Naive thymus-derived CD4-positive, alpha-beta T cell (primary cell): ENCODE data around the gene FBXO33. TPM values are rescaled to one million over a fixed set of nuclear protein-coding genes. Genes with fewer than 3 reads are reported as not detected.

Experiments used
- ATAC-seq: fragments of 150-1000 bp; cut with Tn5 transposase; 2 replicates; pipeline ENCODE4 v1.10.0; 2021; ENCODE audit warnings: mild to moderate bottlenecking, moderate library complexity
- CTCF ChIA-PET: fragments of 350-600 bp; sonication (Branson Sonifier 250); formaldehyde crosslinking; loops from one replicate; lab custom pipeline; 2021; ENCODE audit warnings: antibody characterized with exemption; lab: Charles Lee
- POLR2A ChIA-PET: fragments of 350-600 bp; sonication (Branson Sonifier 250); formaldehyde crosslinking; loops from one replicate; lab custom pipeline; 2021; ENCODE audit warnings: antibody characterized with exemption, inconsistent platforms; lab: Charles Lee
- DNase-seq, 9 donors: peaks; one replicate each; pipeline versions ENCODE4 v3.0.0 to v3.0.0-alpha.2; 2020 to 2022; ENCODE audit warnings: mixed read lengths in 1 of 9
- H3K27ac ChIP-seq: one replicate; pipeline ENCODE4 v1.7.0; 2013; ENCODE audit warnings: mild to moderate bottlenecking, low read depth, low read length, moderate library complexity
- H3K27me3 ChIP-seq, 2 donors: one replicate each; pipeline ENCODE4 v1.7.0; 2013; ENCODE audit warnings: low read length in 2 of 2, mild to moderate bottlenecking in 2 of 2, moderate library complexity in 2 of 2; ENCODE audit not compliant: control insufficient read depth in 2 of 2, insufficient read depth in 2 of 2
- H3K36me3 ChIP-seq, 3 experiments: 1 replicate in 2 of 3; 2 replicates in 1 of 3; pipeline ENCODE4 v1.7.0; 2013; ENCODE audit warnings: low read length in 3 of 3, mild to moderate bottlenecking in 3 of 3, moderate library complexity in 1 of 3; ENCODE audit not compliant: insufficient read depth in 3 of 3, control insufficient read depth in 2 of 3
- H3K4me1 ChIP-seq, 2 donors: one replicate each; pipeline ENCODE4 v1.7.0; 2013; ENCODE audit warnings: low read length in 2 of 2, mild to moderate bottlenecking in 2 of 2, moderate library complexity in 1 of 2; ENCODE audit not compliant: control insufficient read depth in 2 of 2, insufficient read depth in 2 of 2
- H3K4me3 ChIP-seq: 2 replicates; pipeline ENCODE4 v1.7.0; 2013; ENCODE audit warnings: mild to moderate bottlenecking, low read length
- H3K9me3 ChIP-seq, 3 experiments: 1 replicate in 2 of 3; 2 replicates in 1 of 3; pipeline ENCODE4 v1.7.0; 2013; ENCODE audit warnings: low read length in 3 of 3; ENCODE audit not compliant: control insufficient read depth in 2 of 3
- H3K27ac Mint-ChIP-seq, 9 donors: one replicate each; pipeline ENCODE4 v1.8.0; 2020 to 2022; ENCODE audit warnings: mixed read lengths in 9 of 9, mild to moderate bottlenecking in 8 of 9, moderate library complexity in 5 of 9, inconsistent platforms in 2 of 9
- H3K27me3 Mint-ChIP-seq, 5 donors: one replicate each; pipeline ENCODE4 v1.8.0; 2021 to 2022; ENCODE audit warnings: mixed read lengths in 5 of 5, mild to moderate bottlenecking in 1 of 5
- H3K36me3 Mint-ChIP-seq, 5 donors: one replicate each; pipeline ENCODE4 v1.8.0; 2020 to 2022; ENCODE audit warnings: mixed read lengths in 5 of 5, mild to moderate bottlenecking in 3 of 5, inconsistent platforms in 1 of 5
- H3K4me1 Mint-ChIP-seq, 7 donors: one replicate each; pipeline ENCODE4 v1.8.0; 2020 to 2022; ENCODE audit warnings: mixed read lengths in 7 of 7, mild to moderate bottlenecking in 3 of 7, inconsistent platforms in 1 of 7
- H3K4me3 Mint-ChIP-seq, 10 donors: one replicate each; pipeline ENCODE4 v1.8.0; 2020 to 2022; ENCODE audit warnings: mild to moderate bottlenecking in 10 of 10, mixed read lengths in 10 of 10, moderate library complexity in 6 of 10, inconsistent platforms in 2 of 10
- H3K9me3 Mint-ChIP-seq, 11 donors: one replicate each; pipeline ENCODE4 v1.8.0; 2020 to 2022; ENCODE audit warnings: mixed read lengths in 11 of 11, mild to moderate bottlenecking in 4 of 11, inconsistent platforms in 1 of 11, moderate library complexity in 1 of 11
- intact Hi-C, 2 donors: fragments of 100-400 bp; cut with micrococcal nuclease; formaldehyde crosslinking; loops; one replicate each; pipeline ENCODE4 v1.15.1; 2023
- polyA plus RNA-seq, 2 donors: library from polyadenylated mRNA; unstranded; fragments of 300-500 nt; fragmentation: Illumina TruSeq; gene quantifications; one replicate each; pipeline ENCODE4 v1.2.3, GENCODE V29; 2021
- total RNA-seq, 6 experiments: library from RNA in 5 of 6; stranded (reverse) in 5 of 6; gene quantifications; 1 replicate in 5 of 6; 2 replicates in 1 of 6; pipeline ENCODE4 v1.2.3 and lab custom pipeline; 2021 to 2026

FBXO33 gene
- total and polyA plus RNA-seq, 7 experiments from 2014 or later = 16.5 to 68.2 (median 25.8) TPM

DNA sequence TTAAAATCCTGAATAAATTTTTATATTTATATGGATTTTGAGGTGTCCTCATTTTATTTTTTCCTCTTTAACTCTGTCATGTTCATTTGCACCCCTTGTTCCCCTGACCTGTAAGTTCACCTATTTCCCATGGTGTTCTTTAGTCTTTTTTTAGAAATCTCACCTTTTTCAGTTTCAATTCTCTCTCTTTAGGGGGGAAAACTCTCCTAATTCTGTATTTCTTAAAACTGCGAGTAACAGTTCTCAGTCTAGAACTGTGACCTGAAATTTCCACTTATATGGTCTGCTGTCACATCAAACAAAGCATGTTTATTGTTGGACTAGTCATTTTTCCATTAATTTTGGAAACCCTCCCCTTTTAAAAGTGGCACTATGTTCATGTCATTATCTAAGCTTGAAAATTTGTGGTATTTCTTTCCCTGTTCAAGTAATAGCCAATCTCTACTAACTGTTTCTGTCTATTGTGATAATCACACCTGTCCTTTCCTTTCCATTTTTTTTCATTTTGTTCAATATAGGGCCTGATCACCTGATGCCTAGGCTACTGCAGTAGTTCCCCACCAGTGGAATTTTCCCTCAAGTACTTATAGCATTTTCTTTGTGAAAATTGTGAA lies 14.0 kb upstream of the FBXO33 start:
- H3K27ac Mint-ChIP-seq = no peak overlapping the region
- H3K4me3 Mint-ChIP-seq = no peak overlapping the region
- POLR2A ChIA-PET = interaction anchor here (1.5 kb wide), 1 partner anchor 15 kb away, joined by 5 read pairs; the partner anchor contains the start of gene FBXO33
- H3K27me3 Mint-ChIP-seq = peaks cover 0 to 5% (median 0%) of the 10 kb centered on the region in 5 donors
- no peak for DNase-seq
- H3K9me3 Mint-ChIP-seq = peaks cover 0 to 3% (median 0%) of the 10 kb centered on the region in 11 donors
- Histone ChIP-seq H3K4me3 (no peak overlapping the region), H3K27ac (no peak overlapping the region), H3K36me3 (no peaks in the 10 kb centered on the region), H3K4me1 (no peaks in the 10 kb centered on the region), H3K9me3 (no peaks in the 10 kb centered on the region), H3K27me3 (no peaks in the 10 kb centered on the region)
- ATAC-seq = no peak
- H3K36me3 Mint-ChIP-seq = peaks cover 0 to 8% (median 4%) of the 10 kb centered on the region in 5 donors
- intact Hi-C loops = no loop called here
- CTCF ChIA-PET = no interaction called here
- peaks cover 0 to 31% (median 0%) of the 10 kb centered on the region in 7 donors for H3K4me1 Mint-ChIP-seq

DNA sequence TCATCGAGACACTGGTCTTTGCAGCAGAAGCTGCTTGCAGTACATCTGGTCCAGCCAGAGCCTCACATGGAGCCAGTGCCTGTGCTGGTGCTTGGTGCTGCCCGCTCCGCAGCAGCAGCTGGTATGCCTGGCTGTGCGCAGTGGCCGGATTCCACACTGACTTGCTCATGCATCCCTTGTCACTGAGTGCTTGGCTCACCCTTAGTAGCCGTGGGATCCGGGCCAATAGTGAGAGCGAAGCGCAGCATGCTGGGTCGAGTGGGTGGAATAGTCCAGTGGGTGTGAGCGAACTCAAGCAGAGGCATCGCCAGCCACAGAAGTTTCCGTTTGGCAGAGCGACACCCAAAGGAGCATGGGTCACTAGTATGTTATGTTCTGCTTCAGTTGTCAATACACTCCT lies 10.1 kb upstream of the FBXO33 start:
- Histone ChIP-seq H3K4me3 (no peak overlapping the region), H3K36me3 (no peaks in the 10 kb centered on the region), H3K27ac (no peak overlapping the region), H3K4me1 (no peaks in the 10 kb centered on the region), H3K9me3 (no peaks in the 10 kb centered on the region), H3K27me3 (no peaks in the 10 kb centered on the region)
- ChIA-PET CTCF (no interaction called here), POLR2A (interaction anchor here (0.9 kb wide), 1 partner anchor 11 kb away, joined by 4 read pairs; no protein-coding TSS in a partner anchor)
- H3K27me3 Mint-ChIP-seq = peaks cover 0 to 5% (median 0%) of the 10 kb centered on the region in 5 donors
- intact Hi-C loops = no loop called here
- H3K4me3 Mint-ChIP-seq = no peak overlapping the region
- no peak overlapping the region for H3K27ac Mint-ChIP-seq
- ATAC-seq (no peak), DNase-seq (no peak)
- peaks cover 0 to 5% (median 0%) of the 10 kb centered on the region in 11 donors for H3K9me3 Mint-ChIP-seq
- peaks cover 0 to 8% (median 4%) of the 10 kb centered on the region in 5 donors for H3K36me3 Mint-ChIP-seq
- peaks cover 0 to 12% (median 1%) of the 10 kb centered on the region in 7 donors for H3K4me1 Mint-ChIP-seq

DNA sequence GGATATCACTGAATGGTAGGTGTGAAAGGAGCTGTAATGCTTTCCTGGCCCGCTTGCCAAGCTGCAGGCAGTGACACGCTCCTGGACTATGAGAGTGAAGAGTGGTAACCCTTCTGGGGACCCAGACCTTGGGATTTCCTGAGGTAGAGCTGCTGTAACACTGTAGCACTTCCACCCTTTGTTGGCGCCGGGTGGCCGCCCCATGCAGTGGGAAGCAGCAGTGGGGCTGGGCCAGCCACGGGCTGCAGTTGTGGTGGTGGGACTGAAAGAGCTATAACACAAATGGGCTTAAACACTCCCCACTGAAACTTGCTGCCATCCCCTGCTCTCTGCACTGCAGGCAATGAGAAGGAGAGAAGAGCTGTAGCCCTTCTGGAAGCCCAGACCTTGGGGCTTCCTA lies 9.6 kb upstream of the FBXO33 start:
- Mint-ChIP-seq H3K27me3 (peaks cover 0 to 5% (median 0%) of the 10 kb centered on the region in 5 donors), H3K4me3 (no peak overlapping the region), H3K36me3 (peaks cover 0 to 8% (median 4%) of the 10 kb centered on the region in 5 donors), H3K9me3 (peaks cover 0 to 5% (median 0%) of the 10 kb centered on the region in 11 donors), H3K27ac (no peak overlapping the region), H3K4me1 (peaks cover 0 to 7% (median 0%) of the 10 kb centered on the region in 7 donors)
- no peaks in the 10 kb centered on the region for H3K27me3 ChIP-seq
- intact Hi-C loops = no loop called here
- H3K4me1 ChIP-seq = no peaks in the 10 kb centered on the region
- no peak overlapping the region for H3K27ac ChIP-seq
- ATAC-seq = no peak
- H3K36me3 ChIP-seq = no peaks in the 10 kb centered on the region
- POLR2A ChIA-PET = interaction anchor here (0.6 to 0.9 kb wide), 2 partner anchors 8 to 10 kb away, joined by 3 to 4 read pairs; no protein-coding TSS in a partner anchor
- H3K9me3 ChIP-seq = no peaks in the 10 kb centered on the region
- CTCF ChIA-PET = no interaction called here
- H3K4me3 ChIP-seq = no peak overlapping the region
- no peak for DNase-seq

DNA sequence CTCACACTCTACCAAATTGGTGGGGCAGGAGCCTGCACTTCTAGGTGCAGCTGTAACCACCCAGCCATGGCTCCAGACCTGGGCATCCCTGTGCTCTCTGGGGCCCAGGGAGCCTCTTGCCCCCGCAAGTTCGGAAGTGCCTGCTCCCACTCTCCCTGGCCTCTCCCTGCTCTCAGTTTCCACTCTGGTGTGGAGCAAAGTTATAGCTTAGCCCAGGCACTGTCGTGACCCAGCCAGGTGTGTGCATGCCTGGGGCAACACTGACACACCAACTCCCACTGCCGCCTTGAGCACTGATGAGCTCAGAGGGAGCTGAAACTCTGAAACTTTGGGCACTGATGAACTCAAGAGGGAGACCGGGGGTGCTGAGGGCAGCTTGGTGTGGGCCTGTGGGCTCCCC lies 8.7 kb upstream of the FBXO33 start:
- POLR2A ChIA-PET = no interaction called here
- intact Hi-C loops = no loop called here
- Histone ChIP-seq H3K4me3 (no peak overlapping the region), H3K36me3 (no peaks in the 10 kb centered on the region), H3K9me3 (no peaks in the 10 kb centered on the region), H3K4me1 (no peaks in the 10 kb centered on the region), H3K27ac (no peak overlapping the region), H3K27me3 (no peaks in the 10 kb centered on the region)
- H3K27ac Mint-ChIP-seq = no peak overlapping the region
- CTCF ChIA-PET = no interaction called here
- DNase-seq = no peak
- peaks cover 0 to 5% (median 0%) of the 10 kb centered on the region in 11 donors for H3K9me3 Mint-ChIP-seq
- ATAC-seq = no peak
- H3K36me3 Mint-ChIP-seq = peaks cover 0 to 8% (median 4%) of the 10 kb centered on the region in 5 donors
- peaks cover 0 to 1% (median 0%) of the 10 kb centered on the region in 7 donors for H3K4me1 Mint-ChIP-seq
- H3K27me3 Mint-ChIP-seq = peaks cover 0 to 5% (median 0%) of the 10 kb centered on the region in 5 donors
- no peak overlapping the region for H3K4me3 Mint-ChIP-seq

DNA sequence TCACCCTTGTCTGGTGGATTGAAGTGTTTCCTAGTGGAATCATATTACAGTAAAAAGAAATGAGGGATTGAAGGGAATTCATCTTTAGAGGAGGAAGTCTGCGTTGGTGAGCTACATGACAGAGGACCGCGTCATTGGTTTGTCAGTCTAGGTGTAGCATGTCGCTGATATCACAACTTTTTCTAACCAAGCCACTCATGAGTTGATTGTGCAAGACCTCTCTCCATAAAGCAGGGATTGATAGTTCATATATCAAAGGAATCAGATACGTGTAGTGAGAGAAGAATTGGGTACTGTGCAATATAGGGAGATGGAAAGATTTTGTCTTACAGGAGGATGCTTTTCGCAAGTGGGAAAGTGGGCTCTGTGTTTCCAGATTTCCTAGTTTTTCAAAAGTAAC lies 3.0 kb upstream of the FBXO33 start:
- Mint-ChIP-seq H3K36me3 (peaks cover 0 to 6% (median 0%) of the 10 kb centered on the region in 5 donors), H3K27me3 (peaks cover 0 to 2% (median 0%) of the 10 kb centered on the region in 5 donors), H3K27ac (no peak overlapping the region), H3K4me3 (no peak overlapping the region), H3K9me3 (peaks cover 0 to 4% (median 0%) of the 10 kb centered on the region in 11 donors), H3K4me1 (peaks cover 11 to 19% (median 16%) of the 10 kb centered on the region in 7 donors)
- ATAC-seq = no peak
- Histone ChIP-seq H3K36me3 (peaks cover 0 to 7% (median 0%) of the 10 kb centered on the region in 3 experiments), H3K27me3 (no peaks in the 10 kb centered on the region), H3K4me1 (peaks cover 10 to 12% of the 10 kb centered on the region in 2 donors), H3K4me3 (no peak overlapping the region), H3K27ac (no peak overlapping the region), H3K9me3 (no peaks in the 10 kb centered on the region)
- DNase-seq = no peak
- intact Hi-C loops = loop anchor here in 1 of 2 donors (10.0 kb wide), 1 partner anchor 1360 kb away; no protein-coding TSS in a partner anchor
- POLR2A ChIA-PET = interaction anchor here (0.6 kb wide), 1 partner anchor 332 kb away, joined by 3 read pairs; no protein-coding TSS in a partner anchor
- CTCF ChIA-PET = no interaction called here

DNA sequence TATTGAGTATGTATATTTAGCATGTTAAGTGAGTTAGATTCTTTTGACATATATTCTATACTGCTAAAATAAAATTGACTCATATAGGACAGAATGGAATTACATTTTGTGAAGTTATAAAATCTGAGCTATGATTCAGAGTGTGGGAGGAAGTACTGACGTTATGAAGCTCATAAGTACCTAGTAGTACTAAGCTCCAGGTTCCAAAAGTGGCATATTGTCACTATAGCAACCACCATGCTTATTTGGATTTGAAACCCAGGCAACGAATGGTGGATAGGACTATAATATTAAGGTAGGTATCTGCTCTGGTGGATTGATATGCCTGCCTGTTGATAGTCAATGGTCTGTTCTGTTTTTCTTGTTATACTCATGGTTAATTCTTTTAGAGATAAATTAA lies 2.2 kb upstream of the FBXO33 start:
- ChIA-PET POLR2A (no interaction called here), CTCF (no interaction called here)

More for the DNA sequence above, 2.2 kb upstream of the FBXO33 start:
- ATAC-seq (no peak), DNase-seq (no peak)
- H3K27me3 Mint-ChIP-seq = peaks cover 0 to 2% (median 0%) of the 10 kb centered on the region in 5 donors
- peaks cover 0 to 4% (median 0%) of the 10 kb centered on the region in 11 donors for H3K9me3 Mint-ChIP-seq
- no peak overlapping the region for H3K4me3 Mint-ChIP-seq
- intact Hi-C loops = loop anchor here in 1 of 2 donors (10.0 kb wide), 1 partner anchor 1360 kb away; no protein-coding TSS in a partner anchor
- H3K27ac ChIP-seq = no peak overlapping the region
- H3K4me1 ChIP-seq = peaks cover 17 to 20% of the 10 kb centered on the region in 2 donors
- no peaks in the 10 kb centered on the region for H3K27me3 ChIP-seq
- H3K4me1 Mint-ChIP-seq = peaks cover 19 to 28% (median 25%) of the 10 kb centered on the region in 7 donors
- H3K36me3 Mint-ChIP-seq = peaks cover 0 to 6% (median 0%) of the 10 kb centered on the region in 5 donors
- no peaks in the 10 kb centered on the region for H3K9me3 ChIP-seq
- no peak overlapping the region for H3K4me3 ChIP-seq
- H3K36me3 ChIP-seq = peaks cover 0 to 7% (median 0%) of the 10 kb centered on the region in 3 experiments
- no peak overlapping the region for H3K27ac Mint-ChIP-seq
